Right forelimb (tissue), 1 donor: ENCODE data around the gene PRKCE.

Experiments used
- DNase-seq: peaks from one replicate; pipeline ENCODE4 v3.0.0-alpha.2; 2018

The PRKCE gene

DNA sequence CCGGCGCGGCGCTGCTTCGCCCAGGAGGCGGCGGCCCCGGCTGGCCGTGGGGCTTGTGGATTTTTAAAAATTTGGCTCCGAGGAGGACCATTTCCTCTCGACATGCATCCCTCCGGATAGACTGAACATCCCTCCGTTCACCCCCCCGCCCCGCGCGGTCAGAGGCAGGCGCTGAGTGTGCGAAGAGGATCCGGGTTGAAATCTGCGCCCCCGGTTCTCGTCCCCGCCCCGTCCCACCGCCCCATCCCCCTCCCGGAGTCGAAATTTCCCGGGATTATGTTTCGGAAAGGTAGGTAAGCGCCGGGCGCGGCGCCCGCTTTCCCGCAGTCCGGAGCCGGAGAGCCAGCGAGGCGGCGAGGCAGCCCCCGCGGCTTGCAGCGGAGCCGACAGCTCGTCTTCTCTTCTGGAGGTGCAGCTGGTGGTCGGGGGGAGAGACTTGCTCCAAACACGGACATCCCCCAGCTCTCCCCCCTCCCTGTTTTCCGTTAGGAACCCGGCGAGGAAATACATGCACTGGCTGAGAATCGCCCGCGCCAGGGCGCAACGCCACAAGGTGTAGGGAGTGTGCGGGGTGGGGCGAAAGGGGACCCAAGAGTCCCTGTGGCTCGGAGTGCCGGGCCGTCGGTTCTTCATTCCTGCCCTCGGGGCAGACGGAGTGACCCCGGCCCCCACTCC, at the start of gene PRKCE:
Gene PRKCE (plus strand): TSS at position 261 of the 675 bp plus-strand sequence.
- peak; percentile 83 for DNase-seq

DNA sequence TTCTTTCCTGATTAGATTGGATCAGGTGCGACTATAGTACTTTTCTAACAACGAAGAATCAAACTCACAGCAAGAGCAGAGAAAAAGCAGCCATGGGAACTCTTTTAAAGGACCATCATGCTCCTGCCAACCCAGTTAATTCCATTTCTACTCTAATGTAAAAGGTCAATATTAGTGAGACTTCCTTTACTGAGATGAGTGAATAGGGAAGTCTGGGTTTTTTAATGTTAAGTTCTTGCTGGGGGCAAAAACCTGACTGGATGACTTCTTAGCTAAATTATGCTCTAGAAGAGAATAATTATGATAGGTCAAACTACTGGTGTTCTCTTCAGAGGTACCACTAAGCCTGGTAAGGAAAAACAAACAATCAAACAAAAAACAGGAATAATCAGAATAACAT, 48.9 kb upstream of the PRKCE start:
- DNase-seq = no peak

DNA sequence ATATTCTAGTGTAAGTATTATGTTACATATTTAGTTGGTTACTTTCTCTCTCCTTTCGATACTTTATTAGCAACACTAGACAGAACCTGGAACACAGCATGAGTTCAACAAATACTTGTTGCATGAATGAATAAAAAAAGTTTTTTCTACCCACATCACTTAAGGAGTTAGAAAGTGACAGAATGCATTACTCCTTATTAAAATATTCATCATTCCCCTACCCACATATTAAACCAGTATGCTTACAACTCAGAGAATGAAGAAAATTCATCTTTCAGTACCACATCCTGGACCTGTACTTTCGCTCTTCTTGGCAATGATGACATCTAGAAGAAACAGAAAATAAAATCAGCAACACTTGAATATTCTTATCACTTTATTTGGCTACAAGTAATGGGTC, 46.4 kb upstream of the PRKCE start:
- no peak for DNase-seq

DNA sequence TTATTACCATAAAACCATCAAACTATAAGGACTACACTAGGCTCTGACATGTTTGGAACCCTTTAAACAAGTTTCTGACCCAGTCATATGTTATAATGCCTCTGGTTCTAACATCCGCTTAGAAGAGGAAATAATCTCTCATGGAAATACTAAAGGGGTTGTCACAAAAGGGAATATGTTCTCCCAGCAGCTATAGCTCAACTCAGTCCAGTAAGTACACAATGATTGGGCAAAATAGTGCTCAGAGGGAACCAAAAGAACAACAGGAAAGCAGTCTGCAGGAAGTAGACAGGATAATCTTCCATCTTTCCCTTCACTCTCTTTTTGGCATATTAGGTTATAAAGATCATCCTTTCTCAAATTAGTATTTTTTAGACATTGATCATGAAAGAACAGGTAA, 44.7 kb upstream of the PRKCE start:
- DNase-seq = no peak

DNA sequence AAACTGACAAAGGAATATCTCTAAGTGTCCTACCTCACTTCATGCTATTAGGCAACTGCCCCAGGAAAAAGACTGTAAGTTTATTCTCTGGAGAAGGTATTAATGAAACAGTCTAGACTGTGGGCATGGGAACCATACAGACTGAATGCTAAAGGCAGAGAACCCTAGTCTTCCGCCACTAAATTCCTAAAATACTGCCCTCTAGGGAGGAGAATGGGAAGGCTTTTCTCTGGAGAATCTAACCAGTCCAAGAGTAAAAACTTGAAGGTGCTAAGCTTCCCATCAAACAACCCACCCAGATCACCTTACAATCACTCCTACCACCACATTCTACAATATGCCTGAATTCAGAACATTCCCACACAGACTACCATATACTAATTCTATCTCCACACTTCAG, 43.8 kb upstream of the PRKCE start:
- DNase-seq = no peak

DNA sequence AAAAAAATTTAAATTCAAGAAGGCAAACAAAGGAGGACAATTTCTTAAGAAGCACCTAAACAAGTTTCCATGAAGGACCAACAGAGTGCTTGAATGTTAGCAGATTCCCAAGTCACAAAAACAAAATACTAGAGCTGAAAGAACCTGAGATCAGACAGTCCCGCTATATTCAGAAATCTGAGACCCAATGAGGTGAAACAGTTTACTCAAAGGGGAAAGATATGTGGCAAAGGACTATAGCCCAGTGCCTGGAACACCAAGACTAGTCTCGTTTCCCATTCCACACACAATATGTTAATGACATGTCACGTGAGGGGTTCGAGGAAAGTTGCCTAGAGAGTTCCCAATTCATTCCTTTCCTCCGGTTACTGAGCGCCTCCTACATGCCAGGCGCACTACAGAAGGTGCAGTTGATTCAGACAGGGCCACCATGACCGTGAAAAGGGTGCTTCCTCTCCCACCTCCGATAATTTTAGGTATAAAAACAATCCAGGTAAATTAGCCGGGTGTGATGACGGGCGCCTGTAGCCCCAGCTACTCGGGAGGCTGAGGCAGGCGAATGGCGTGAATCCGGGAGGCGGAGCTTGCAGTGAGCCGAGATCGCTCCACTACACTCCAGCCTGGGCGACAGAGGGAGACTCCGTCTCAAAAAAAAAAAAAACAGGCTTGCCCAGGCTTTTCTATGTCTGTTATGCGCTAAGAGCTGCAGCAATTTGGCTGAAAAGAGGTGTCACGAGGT, 41.0 kb upstream of the PRKCE start:
- peak; percentile 72 for DNase-seq

DNA sequence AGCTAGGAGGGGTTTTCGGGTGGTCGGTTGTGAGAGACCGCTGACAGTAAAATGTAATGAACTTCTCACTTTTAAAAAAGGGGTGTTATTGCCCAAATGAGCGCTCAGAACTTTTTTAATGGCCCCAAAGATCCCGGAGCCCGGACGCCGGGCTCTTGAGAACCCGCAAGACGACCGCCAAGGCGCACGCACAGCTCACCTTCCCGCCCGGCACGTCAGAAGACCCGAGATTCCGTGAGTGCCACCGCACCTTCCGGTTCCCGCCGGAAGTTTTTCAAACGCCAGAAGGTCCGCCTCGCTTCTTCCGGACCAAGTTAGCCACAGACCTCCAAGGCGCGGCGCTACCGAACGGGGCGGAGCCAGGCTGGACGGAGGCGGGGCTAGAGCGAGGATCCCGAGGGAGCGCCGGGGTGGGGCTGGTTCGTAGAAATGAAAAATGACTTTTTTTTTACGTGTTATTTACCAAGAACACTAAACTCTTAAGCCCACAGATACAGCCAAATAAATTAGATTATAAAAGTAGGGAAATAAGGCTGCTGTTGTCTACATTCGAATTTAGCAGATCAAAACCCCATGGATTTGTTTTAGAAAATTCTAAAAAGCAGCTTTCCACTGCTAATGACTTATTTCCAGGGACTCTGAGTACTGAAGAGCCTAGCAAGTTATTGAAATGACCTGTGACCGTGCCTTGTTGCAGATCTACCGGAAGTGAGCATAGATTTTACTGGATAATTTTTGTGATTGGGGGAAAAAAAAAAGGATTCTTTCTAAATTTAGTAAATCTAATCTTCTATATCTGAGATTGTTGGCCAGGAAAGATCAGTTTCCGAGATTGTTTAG, 40.2 kb upstream of the PRKCE start, which contains the start of gene SRBD1:
Gene SRBD1 (minus strand): TSS at position 248 of the 840 bp plus-strand sequence. CDS start 5,826 bp downstream, outside the sequence.
- peak; percentile 93 for DNase-seq

DNA sequence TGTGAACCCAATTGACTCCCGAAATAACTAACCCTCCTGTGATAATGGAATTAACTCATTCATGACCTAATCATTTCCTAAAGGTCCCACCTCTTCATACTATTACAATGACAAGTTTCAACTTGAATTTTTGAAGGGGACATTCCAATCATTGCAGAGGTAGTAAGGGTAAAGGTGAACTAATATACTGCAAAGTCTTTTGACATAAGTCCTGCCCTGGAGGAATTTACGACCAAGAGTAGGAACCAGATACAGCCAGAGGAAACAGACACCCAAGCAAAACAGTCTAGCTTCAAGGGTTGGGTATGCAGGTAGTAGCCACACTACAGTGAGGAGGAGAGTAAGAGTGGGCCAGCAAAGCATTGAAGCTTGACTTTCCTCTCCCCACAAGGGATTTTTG, 39.2 kb upstream of the PRKCE start:
- DNase-seq = no peak

DNA sequence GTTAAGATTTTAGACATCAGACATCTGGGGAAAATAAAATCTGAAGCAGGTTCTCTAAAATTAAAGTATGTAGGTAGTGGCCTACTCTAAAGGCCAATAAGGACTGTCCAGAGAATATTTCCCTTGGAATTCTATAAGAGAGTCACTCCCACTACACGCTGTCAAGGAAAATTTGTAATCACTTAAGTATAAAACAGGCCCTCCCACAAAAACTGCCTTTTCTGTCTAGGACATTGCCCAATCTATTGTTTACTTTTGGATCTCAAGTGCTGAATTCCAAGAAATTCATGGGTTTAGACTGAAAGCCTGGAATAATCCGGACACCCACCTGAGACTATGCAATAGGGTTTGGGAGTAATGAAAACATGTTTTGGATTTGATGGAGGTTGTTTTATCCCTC, 38.7 kb upstream of the PRKCE start:
- DNase-seq = no peak

DNA sequence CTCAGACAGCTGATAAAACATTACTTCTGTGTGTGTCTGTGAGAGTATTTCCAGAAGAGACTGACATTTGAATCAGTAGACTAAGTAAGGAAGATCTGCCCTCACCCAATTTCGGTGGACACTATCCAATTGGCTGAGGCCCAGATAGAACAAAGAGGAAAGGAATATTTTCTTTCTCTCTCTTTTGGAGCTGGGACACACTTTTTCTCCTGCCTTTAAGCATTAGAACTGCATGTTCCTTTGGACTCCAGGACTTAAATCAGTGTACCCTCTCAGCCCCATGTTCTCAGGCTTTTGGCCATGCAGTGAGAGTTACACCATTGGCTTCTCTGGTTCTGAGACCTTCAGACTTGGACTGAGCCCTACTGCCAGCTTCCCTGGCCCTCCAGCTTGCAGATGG, 37.1 kb upstream of the PRKCE start:
- no peak for DNase-seq

DNA sequence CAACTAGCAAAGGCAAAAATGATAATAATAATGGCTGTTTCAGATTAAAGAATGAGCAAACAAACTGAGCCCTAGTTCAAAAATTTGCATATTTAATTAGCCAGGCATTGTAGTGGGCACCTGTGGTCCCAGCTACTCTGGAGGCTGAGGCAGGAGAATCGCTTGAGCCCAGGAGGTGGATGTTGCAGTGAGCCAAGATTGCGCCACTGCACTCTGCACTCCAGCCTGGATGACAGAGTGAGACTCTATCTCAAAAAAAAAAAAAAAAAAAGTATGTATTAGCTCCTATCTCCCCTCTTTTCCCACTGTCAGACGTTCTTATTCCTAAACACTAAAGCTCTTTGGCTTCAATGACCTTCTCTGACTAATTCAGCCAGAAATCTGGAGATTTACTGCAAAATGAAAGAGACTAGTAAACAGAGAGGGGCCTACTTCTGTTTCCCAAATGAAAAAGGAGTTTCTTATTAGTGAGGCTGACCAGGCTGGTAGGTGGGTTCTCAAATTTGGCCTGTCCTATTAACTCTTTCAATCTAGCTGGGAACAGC, 36.5 kb upstream of the PRKCE start:
- no peak for DNase-seq

DNA sequence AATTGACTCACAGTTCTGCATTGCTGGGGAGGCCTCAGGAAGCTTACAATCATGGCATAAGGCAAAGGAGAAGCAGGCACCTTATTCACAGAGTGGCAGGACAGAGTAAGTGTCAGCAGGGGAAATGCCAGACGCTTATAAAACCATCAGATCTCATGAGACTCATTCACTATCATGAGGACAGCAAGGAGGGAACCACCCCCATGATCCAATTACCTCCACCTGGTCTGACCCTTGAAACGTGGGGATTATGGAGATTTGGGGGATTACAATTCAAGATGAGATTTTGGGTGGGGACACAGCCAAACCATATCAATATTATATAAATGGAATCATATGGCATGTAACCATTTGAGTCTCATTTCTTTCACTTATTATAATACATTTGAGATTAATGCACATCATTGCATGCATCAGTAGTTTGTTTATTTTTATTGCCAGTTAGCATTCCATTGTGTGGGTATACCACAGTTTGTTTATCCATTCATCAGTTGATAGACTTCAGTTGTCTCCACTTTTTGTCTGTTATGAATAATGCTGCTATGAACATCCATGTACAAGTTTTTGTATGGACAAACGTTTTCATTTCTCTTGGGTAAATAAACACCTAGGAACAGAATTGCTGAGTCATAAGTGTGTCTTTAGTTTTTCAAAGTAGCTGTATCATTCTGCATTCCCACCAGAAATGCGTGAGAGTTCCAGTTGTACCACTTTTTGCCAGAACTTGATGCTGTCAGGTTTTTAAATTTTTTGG, 34.6 kb upstream of the PRKCE start:
- DNase-seq = no peak

DNA sequence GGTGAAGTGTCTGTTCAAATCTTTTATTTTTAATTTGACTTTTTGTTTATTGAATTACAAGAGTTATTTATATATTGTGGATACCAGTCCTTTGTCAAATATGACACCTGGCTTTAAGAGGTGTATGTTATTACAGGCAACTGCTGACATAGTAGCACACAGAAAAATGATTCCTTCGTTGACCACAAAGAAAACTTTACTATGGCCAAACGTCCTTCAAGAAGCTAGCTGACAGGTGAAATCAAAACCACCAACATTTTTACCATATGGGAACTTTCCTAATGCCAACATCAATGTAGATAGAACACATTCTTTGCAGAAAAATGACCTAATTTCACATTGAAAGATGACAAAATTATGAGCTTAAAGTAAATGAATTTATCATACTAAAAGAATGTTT, 34.0 kb upstream of the PRKCE start:
- no peak for DNase-seq

DNA sequence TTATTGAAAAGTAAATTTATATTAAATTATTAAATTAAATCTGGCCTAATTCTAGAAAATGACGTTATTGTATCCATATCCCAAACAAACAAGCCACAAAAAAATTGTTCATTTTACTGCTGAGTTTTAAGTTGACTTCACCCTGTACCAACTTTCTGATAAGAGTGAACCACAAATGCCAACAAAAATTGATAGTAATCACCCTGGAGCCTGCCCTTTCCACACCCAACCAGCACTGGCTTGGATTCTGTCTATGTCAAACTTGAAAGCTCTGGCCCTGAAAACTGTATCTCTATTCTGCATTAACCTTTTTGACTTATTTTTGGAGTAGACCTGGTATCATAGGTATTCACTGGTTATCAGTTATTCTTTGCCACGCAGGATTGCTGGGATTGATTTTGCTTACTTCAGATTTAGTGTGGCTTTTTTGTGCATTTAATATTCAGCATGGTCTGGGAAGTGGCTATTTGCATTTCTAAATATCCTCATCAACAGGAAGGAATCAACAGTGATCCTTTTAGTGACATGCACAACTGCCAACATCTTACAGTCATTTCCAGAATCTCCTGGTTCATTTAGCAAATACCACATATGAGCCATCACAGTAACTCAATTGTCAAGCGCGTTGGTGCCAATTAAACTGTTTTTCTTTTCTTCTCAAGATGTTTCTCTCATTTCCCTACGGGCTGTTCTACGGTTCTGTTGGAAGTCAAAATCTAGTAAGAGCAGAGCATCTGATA, 29.0 kb upstream of the PRKCE start:
- no peak for DNase-seq

DNA sequence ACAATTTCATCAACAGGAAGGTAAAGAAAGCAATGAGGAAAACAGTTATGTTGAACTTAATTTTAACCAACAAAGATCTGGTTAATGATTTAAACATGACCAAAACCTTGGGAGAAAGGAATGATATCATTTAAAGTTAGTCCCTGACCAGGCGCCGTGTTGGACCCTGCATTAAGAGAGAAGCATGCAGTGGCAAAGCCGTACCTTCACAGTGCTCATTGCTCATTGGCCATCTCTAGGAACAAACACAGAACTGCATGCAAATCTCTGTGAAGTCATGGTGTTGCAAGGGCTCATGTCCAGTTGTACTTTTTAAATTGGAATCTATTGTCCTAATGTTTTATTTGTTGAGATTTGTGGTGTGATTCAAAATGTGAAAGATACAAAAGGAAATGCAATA, 28.4 kb upstream of the PRKCE start:
- no peak for DNase-seq

DNA sequence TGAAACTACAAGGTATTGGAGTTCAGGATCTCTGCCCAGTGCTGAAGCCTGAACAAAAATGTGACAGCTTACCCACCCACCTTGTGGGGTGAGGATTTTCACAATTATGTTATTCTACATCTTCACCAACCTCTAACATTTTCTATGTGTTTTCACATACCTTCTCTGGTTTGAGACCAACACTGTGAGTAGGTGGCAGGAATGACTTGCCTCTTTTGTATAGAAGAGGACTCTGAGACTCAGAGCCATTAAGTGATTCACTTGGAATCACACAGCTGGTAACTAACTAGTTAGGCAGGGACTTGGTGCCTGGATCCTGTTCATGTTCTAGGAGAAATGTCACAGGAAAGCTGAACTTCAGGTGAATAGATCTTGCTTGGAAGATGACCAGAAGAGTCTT, 25.7 kb upstream of the PRKCE start:
- DNase-seq = no peak

DNA sequence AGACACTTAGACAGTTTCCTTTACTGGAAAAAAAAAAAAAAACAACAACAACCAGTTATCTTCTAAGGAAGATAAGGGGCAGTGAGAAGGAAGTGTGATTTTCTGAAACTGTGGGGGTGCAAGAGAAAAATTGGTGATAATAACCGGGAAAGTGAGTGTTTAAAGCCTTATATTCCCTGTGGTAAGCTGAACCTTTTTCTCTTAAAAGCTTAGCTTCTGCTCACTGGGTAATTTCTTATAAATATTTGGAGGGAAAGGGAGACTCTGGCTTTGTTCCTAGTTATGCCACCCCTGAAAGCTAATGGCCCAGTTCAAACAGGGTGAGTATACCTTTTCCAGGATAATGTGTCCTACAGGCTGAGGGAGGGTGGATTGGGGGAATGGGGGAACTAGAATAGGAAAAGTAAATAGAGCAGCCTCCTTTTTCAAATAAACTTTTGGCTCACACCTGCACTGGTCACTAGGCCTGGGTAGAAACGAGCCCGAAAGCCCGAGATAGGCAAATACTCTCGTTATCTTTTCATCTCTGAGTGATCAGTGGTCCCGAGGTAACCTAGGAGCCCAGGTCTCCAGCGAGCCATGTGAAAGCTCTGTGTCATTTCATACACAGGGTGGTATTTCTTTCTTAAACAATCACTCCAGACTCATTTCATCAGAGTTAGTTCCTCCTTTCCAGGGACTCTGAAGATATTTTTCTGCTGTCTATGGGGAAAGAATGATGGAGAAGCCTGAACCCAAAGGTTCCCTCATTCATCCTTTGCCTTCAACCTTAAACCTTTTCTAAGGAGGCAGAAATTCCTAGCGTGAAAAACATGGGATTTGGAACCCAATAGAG, 24.9 kb upstream of the PRKCE start:
- no peak for DNase-seq

DNA sequence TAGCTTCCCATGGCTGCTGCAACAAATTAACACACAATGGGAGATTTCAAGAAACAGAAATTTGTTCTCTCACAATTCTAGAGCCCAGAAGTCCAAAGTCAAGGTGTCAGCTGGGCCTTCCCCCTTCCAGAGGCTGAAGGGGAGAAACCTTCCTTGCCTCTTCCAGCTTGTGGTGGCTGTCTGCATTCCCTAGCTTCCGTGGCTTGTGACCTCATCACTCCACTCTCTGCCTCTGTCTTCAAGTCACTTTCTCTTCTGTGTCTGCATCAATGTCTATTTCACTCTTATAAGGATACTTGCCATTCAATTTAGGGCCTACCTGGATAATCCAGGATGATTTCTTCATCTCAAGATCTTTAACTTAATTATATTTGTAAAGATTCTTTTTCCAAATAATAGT, 23.6 kb upstream of the PRKCE start:
- no peak for DNase-seq

DNA sequence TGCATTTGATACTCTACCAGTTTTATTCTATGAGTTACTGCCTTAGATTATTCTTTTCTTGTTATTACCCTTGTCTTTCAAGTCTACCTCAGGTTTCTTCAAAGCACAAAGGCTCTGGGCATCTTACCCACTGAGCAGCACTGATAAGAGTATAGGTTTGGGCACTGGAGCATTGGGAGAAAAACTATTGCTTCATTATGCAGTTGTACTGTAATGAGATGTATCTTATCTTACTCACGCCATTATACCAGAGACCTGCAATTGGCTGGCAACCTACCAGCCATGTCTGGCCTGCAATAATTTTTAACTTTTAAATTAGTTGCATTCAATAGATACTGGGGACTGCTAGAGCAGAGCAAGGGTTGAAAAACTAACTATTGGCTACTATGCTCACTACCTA, 21.5 kb upstream of the PRKCE start:
- no peak for DNase-seq

DNA sequence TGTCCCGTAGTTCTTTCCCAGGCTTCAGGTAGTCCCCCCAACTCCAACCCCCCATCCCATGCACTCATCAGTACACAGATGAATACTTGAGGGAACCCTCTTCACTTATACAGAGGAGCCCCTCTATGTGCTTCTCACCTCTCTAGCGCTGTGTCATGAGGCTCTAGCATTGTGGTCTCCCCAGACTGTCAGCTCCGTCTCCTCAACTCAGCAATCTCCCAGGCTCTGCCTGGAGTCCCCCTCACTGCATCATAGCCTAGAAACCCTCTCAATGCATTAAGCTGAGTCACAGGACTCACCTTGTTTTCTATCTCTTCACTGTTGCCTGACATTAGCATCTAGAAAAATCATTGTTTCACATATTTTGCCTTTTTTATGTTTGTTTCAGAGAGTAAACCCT, 20.2 kb upstream of the PRKCE start:
- no peak for DNase-seq

DNA sequence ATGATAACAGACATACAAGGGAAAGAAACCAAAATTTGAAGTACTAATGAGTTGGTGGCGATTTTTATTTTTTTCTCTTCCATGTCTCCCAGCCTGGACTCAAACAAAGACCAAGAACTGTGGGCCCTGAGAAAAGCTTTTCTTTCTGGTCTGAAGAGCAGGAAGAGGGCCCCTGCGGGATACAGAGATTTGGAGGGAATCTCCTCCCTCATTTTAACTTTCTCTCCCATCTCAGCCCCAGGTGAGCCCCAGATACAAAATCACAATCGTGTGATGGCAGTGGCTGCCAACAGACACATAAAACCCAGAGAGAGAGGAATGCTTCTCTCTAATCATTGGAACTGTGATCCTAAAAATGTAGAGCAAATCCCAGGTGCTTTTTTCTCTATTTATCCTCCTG, 19.5 kb upstream of the PRKCE start:
- no peak for DNase-seq
